Measurements from ENCODE around the gene CDK14. TPM values are rescaled to one million over a fixed set of nuclear protein-coding genes. Genes with fewer than 3 reads are reported as not detected.

The CDK14 gene
- total RNA-seq, 1 experiment from 2014 or later, result 57.9 TPM

- Mint-ChIP-seq H3K27me3 (ENCODE audit: low read depth) (no peaks in the 10 kb centered on the region), H3K36me3 (peaks cover 36% of the 10 kb centered on the region), H3K4me3 (no peak overlapping the region), H3K9me3 (peaks cover 27% of the 10 kb centered on the region), H3K4me1 (no peaks in the 10 kb centered on the region), H3K27ac (no peak overlapping the region)
- ATAC-seq (no peak), DNase-seq (ENCODE audit: low spot score) (no peak)
- CTCF ChIA-PET, result no interaction called here
- POLR2A ChIA-PET, result no interaction called here
- TF ChIP-seq STAT6 (CRISPR knock-in tag; conservative IDR thresholded peaks at IDR 0.05; ENCODE audit: low read depth) (no peak), SMAD3 (CRISPR knock-in tag; IDR thresholded peaks at IDR 0.05; ENCODE audit: borderline replicate concordance) (no peak), ZNF512 (CRISPR knock-in tag; IDR thresholded peaks at IDR 0.05; ENCODE audit: borderline replicate concordance) (no peak), IRF2 (CRISPR knock-in tag; IDR thresholded peaks at IDR 0.05; ENCODE audit: borderline replicate concordance, low read depth) (no peak), CDX4 (CRISPR knock-in tag; IDR thresholded peaks at IDR 0.05; ENCODE audit: borderline replicate concordance) (no peak), PRRX2 (CRISPR knock-in tag; IDR thresholded peaks at IDR 0.05) (no peak), PREB (CRISPR knock-in tag; IDR thresholded peaks at IDR 0.05; ENCODE audit: borderline replicate concordance) (no peak), AR (CRISPR knock-in tag; IDR thresholded peaks at IDR 0.05) (no peak), ERG (CRISPR knock-in tag; IDR thresholded peaks at IDR 0.05) (no peak), E2F1 (CRISPR knock-in tag; IDR thresholded peaks at IDR 0.05) (no peak), IRF1 (CRISPR knock-in tag; IDR thresholded peaks at IDR 0.05) (no peak), ZNF671 (CRISPR knock-in tag; IDR thresholded peaks at IDR 0.05) (no peak), MYBL2 (CRISPR knock-in tag; IDR thresholded peaks at IDR 0.05) (no peak), ETV6 (CRISPR knock-in tag; IDR thresholded peaks at IDR 0.05) (no peak), ZNF317 (CRISPR knock-in tag; IDR thresholded peaks at IDR 0.05; ENCODE audit: borderline replicate concordance, low read depth) (no peak), CBFB (CRISPR knock-in tag; IDR thresholded peaks at IDR 0.05; ENCODE audit: low read depth) (no peak), NR2C2 (CRISPR knock-in tag; IDR thresholded peaks at IDR 0.05) (no peak), ATF2 (CRISPR knock-in tag; IDR thresholded peaks at IDR 0.05; ENCODE audit: borderline replicate concordance, low read depth) (no peak), ATF6 (CRISPR knock-in tag; IDR thresholded peaks at IDR 0.05) (no peak)
These were observed 240.8 kb downstream of the CDK14 start for GRCh38 chr7:90836937-90837336.
